HEK293 (cell line): ENCODE measurements around the gene ZNF521.
"Not testable (repeated sequence)": the region's sequence is repeated elsewhere in the genome, so short reads cannot be mapped to it uniquely, and the experiment has no call there.

Source experiments
- CTCF ChIA-PET: fragments of 350-600 bp; formaldehyde crosslinking; extraction: SDS; loops from one replicate; lab custom pipeline; 2021; ENCODE audit warnings: antibody characterized with exemption; lab: Yijun Ruan, JAX
- POLR2A ChIA-PET: fragments of 300-600 bp; formaldehyde crosslinking; extraction: SDS; loops from one replicate; lab custom pipeline; 2020; ENCODE audit warnings: antibody characterized with exemption, inconsistent platforms; lab: Yijun Ruan, JAX
- H3K27ac ChIP-seq: fragments of 200-500 bp; sonication (Bioruptor generic); 2 replicates; pipeline ENCODE4 v1.5.1; 2014; ENCODE audit warnings: low read depth, low read length, control low read depth, inconsistent platforms; ENCODE audit errors: extremely low read depth
- H3K36me3 ChIP-seq, 2 experiments: fragments of 200-500 bp in 1 of 2; sonication (Bioruptor generic) in 1 of 2; 1 replicate in 1 of 2; 2 replicates in 1 of 2; pipeline ENCODE4 v1.5.1; 2014 to 2017; ENCODE audit warnings: inconsistent platforms in 2 of 2, low read length in 2 of 2; ENCODE audit not compliant: control insufficient read depth in 2 of 2, insufficient read depth in 1 of 2
- H3K4me1 ChIP-seq: fragments of 200-500 bp; sonication (Bioruptor generic); 2 replicates; pipeline ENCODE4 v1.5.1; 2014; ENCODE audit warnings: mild to moderate bottlenecking, low read length, inconsistent platforms; ENCODE audit not compliant: control insufficient read depth, insufficient read depth
- H3K4me3 ChIP-seq: 2 replicates; pipeline ENCODE4 v1.5.1; 2011; ENCODE audit warnings: low read depth, mild to moderate bottlenecking, control low read depth, low read length, moderate library complexity
- H3K9me3 ChIP-seq: fragments of 200-500 bp; sonication (Bioruptor generic); 2 replicates; pipeline ENCODE4 v1.5.1; 2014; ENCODE audit warnings: low read depth, low read length, inconsistent platforms; ENCODE audit not compliant: control insufficient read depth, insufficient read depth
- HOXC10 ChIP-seq: sonication (generic); formaldehyde crosslinking; IDR thresholded peaks from 2 replicates; pipeline ENCODE4 v1.8.1; 2023; ENCODE audit warnings: mild to moderate bottlenecking, missing genetic modification reagents
- KLF8 ChIP-seq: fragments of 450-650 bp; formaldehyde crosslinking; IDR thresholded peaks from 2 replicates; pipeline ENCODE4 v1.5.1; 2016; ENCODE audit warnings: missing biosample characterization, missing genetic modification characterization
- PRDM6 ChIP-seq: fragments of 450-650 bp; formaldehyde crosslinking; IDR thresholded peaks from 2 replicates; pipeline ENCODE4 v1.5.1; 2017; ENCODE audit warnings: missing biosample characterization, missing genetic modification characterization
- YY2 ChIP-seq: fragments of 450-650 bp; formaldehyde crosslinking; IDR thresholded peaks from 2 replicates; pipeline ENCODE4 v1.5.1; 2016; ENCODE audit warnings: missing biosample characterization, missing genetic modification characterization
- ZBTB11 ChIP-seq: fragments of 450-650 bp; formaldehyde crosslinking; conservative IDR thresholded peaks from 2 replicates; pipeline ENCODE4 v1.5.1; 2016; ENCODE audit warnings: low read depth, missing biosample characterization, missing genetic modification characterization
- ZNF138 ChIP-seq: fragments of 450-650 bp; formaldehyde crosslinking; IDR thresholded peaks from 2 replicates; pipeline ENCODE4 v1.5.1; 2016; ENCODE audit warnings: missing biosample characterization, missing genetic modification characterization, borderline replicate concordance
- ZNF146 ChIP-seq: fragments of 450-650 bp; formaldehyde crosslinking; IDR thresholded peaks from 2 replicates; pipeline ENCODE4 v1.5.1; 2016; ENCODE audit warnings: missing biosample characterization, missing genetic modification characterization
- ZNF157 ChIP-seq: fragments of 450-650 bp; formaldehyde crosslinking; IDR thresholded peaks from 2 replicates; pipeline ENCODE4 v1.5.1; 2016; ENCODE audit warnings: missing biosample characterization, missing genetic modification characterization
- ZNF223 ChIP-seq: fragments of 450-650 bp; formaldehyde crosslinking; IDR thresholded peaks from 2 replicates; pipeline ENCODE4 v1.5.1; 2016; ENCODE audit warnings: missing biosample characterization, missing genetic modification characterization
- ZNF335 ChIP-seq: fragments of 450-650 bp; formaldehyde crosslinking; conservative IDR thresholded peaks from 2 replicates; pipeline ENCODE4 v1.5.1; 2016; ENCODE audit warnings: missing biosample characterization, missing genetic modification characterization
- ZNF548 ChIP-seq: fragments of 450-650 bp; formaldehyde crosslinking; IDR thresholded peaks from 2 replicates; pipeline ENCODE4 v1.5.1; 2016; ENCODE audit warnings: missing biosample characterization, missing genetic modification characterization
- ZNF555 ChIP-seq: fragments of 450-650 bp; formaldehyde crosslinking; conservative IDR thresholded peaks from 2 replicates; pipeline ENCODE4 v1.5.1; 2017; ENCODE audit warnings: missing biosample characterization, mild to moderate bottlenecking, missing genetic modification characterization, inconsistent platforms
- ZNF596 ChIP-seq: fragments of 450-650 bp; IDR thresholded peaks from 2 replicates; pipeline ENCODE4 v1.5.0; 2018; ENCODE audit warnings: missing biosample characterization, mild to moderate bottlenecking, missing genetic modification characterization, moderate library complexity
- ZNF677 ChIP-seq: fragments of 450-650 bp; IDR thresholded peaks from 2 replicates; pipeline ENCODE4 v1.5.0; 2018; ENCODE audit warnings: missing biosample characterization, mild to moderate bottlenecking, missing genetic modification characterization, moderate library complexity
- ZNF785 ChIP-seq: fragments of 450-650 bp; formaldehyde crosslinking; IDR thresholded peaks from 2 replicates; pipeline ENCODE4 v1.5.1; 2016; ENCODE audit warnings: missing biosample characterization, missing genetic modification characterization

The ZNF521 gene

GRCh38 chr18:25038261-25038660 lies 313.7 kb downstream of the ZNF521 start:
- Histone ChIP-seq H3K9me3 (no peaks in the 10 kb centered on the region), H3K36me3 (no peaks in the 10 kb centered on the region), H3K27ac (no peak overlapping the region), H3K4me1 (no peaks in the 10 kb centered on the region), H3K4me3 (no peak overlapping the region)
- CTCF ChIA-PET: interaction anchor here (0.6 kb wide), 1 partner anchor 522 kb away, joined by 3 read pairs; no protein-coding TSS in a partner anchor
- POLR2A ChIA-PET: no interaction called here
- TF ChIP-seq ZNF548 (tag by site-specific recombination): no peak
- TF ChIP-seq YY2: no peak
- TF ChIP-seq ZBTB11 (tag by site-specific recombination): no peak
- no peak for TF ChIP-seq ZNF146 (tag by site-specific recombination)
- no peak for TF ChIP-seq ZNF555 (tag by site-specific recombination)
- no peak for TF ChIP-seq ZNF223
- no peak for TF ChIP-seq ZNF138 (tag by site-specific recombination)
- no peak for TF ChIP-seq KLF8
- TF ChIP-seq ZNF335 (tag by site-specific recombination): no peak
- no peak for TF ChIP-seq ZNF785 (tag by site-specific recombination)
- TF ChIP-seq ZNF157 (tag by site-specific recombination): no peak

GRCh38 chr18:25033747-25034471 lies 318.1 kb downstream of the ZNF521 start:
- Histone ChIP-seq H3K9me3 (no peaks in the 10 kb centered on the region), H3K4me1 (no peaks in the 10 kb centered on the region), H3K36me3 (no peaks in the 10 kb centered on the region), H3K27ac (no peak overlapping the region), H3K4me3 (no peak overlapping the region)
- CTCF ChIA-PET: interaction anchor here (0.6 kb wide), 1 partner anchor 697 kb away, joined by 3 read pairs; no protein-coding TSS in a partner anchor
- POLR2A ChIA-PET: no interaction called here
- TF ChIP-seq HOXC10 (CRISPR knock-in tag): no peak
- peak; percentile 65; the same call in 1 of the 2 replicates for TF ChIP-seq ZNF596 (tag by site-specific recombination)

- CTCF ChIA-PET, H3K9me3 ChIP-seq, H3K4me3 ChIP-seq, H3K36me3 ChIP-seq, POLR2A ChIA-PET, H3K27ac ChIP-seq, H3K4me1 ChIP-seq: not testable (repeated sequence)
- TF ChIP-seq ZNF677 (tag by site-specific recombination) (peak; percentile 74), PRDM6 (tag by site-specific recombination) (peak; percentile 63; the same call in 1 of the 2 replicates), ZNF596 (tag by site-specific recombination) (peak; percentile 93)
Observed at GRCh38 chr18:25033175-25033574, 318.8 kb downstream of the ZNF521 start.
